GM19240 (cell line): ENCODE results near the gene RASSF3.
"Not testable (repeated sequence)": the region's sequence is repeated elsewhere in the genome, so short reads cannot be mapped to it uniquely, and the experiment has no call there.

Experiments
- DNase-seq: peaks from one replicate; pipeline ENCODE4 v3.0.0; 2011; ENCODE audit warnings: low spot score; ENCODE audit not compliant: insufficient read length

The RASSF3 gene

DNA sequence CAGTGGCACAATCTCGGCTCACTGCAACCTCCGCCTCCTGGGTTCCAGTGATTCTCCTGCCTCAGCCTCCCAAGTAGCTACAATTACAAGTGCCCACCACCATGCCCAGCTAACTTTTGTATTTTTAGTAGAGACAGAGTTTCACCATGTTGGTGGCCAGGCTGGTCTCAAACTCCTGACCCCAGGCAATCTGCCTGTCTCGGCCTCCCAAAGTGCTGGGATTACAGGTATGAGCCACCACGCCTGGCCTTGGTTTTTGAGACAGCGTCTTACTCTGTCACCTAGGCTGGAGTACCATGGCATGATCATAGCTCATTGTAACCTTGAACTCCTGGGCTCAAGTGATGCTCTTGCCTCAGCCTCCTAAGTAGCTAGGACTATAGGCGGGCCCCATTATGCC is 79.9 kb downstream of the RASSF3 start:
- not testable (repeated sequence) for DNase-seq

DNA sequence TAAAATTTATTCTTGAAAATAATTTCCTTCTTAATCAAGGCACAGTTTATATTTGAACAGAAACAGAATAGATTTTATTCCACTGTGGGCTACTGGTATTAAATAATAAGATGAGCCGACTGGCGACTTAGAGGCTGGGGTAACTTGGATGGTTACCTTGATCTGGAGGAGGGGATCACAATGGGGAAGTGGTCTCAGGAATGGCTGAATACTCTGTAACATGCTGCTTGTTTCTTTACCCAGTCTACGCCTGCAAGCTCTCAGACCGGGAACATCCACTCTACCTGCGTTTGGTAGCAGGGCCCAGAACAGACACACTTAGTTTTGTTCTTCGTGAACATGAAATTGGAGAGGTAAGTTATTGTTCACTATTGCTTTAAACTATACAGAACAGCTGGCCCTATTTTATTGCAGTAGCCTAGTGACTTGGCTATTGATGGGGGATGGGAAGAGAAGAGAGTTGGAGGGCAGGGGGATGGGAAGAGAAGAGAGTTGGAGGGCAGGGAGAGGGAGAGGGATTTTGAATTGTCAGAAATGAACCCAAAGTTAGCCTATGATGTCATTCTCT is 81.0 kb downstream of the RASSF3 start:
- no peak for DNase-seq

DNA sequence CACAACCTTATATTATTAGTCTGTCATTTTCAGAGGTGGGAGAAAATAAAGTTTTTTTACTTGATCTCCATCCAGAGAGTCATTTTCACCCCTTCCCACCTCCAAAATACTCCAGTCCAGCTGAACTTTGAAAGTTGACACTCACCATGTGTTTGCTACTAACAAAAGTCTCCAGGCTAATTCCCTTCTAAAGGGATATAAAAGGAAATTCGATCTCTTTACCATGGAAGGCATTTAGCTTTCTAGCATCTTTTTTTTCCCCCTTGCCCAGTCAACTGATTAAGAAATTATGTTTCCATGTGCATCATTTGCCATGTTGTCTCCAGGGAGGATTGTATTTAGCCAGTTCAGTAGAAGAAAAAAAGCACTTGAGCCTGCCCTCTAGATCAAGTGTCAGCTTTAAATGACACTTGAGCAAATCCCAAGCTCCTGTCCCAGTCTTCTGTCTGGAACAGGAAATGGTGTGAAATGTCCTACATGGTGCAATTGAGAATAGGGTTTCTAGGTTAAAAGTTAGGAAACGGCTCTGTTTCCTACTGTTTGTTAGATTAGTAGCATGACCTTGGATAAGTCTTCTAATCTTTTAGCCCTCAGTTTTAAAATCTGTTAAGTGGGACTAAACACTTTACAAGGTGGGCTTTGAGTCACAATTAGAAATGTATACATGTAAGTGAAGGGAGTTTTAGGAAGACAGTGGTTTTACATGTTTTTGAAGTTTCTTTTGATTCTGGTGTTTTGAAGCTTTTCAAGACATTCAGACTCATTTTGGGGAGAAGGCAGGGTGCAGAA is 81.7 kb downstream of the RASSF3 start:
- DNase-seq: no peak

DNA sequence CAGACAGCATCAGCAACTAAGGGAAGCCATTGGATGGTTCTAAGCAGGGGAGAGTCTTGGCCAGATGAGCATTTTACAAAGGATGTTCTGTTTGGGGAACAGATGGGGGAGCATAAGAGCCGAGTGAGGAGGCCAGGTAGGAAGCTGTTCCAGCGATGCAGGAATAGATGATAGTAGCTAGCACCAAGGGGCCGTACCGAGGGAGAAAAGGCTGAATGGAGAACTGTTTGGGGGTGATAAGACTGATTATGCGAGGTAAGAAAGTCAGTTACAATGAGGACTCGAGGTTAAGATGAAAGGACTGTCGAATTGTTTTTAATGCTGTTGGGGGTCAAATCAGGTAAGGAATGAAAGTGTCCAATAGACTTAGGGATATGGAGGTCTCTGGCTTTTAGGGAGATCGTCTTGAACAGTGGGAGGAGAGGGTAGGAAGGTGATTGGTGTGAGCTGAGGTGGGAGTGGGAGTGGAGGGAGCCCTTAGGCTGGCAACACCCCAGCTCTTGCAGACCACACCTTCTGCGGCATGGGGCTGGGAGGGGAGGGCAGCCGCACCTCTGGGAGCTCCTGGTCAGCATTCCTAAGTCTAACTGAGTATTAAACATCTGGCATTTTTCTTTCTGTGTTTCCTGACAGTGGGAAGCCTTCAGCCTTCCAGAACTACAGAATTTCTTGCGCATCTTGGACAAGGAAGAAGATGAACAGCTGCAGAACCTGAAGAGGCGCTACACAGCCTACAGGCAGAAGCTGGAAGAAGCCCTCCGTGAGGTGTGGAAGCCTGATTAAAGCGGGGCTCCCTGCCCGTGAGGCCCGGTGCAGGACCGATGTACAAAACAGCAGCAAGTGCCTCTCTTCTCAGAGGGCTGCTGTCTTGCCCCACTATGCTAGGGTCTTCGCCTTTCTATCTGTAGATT is 84.1 kb downstream of the RASSF3 start:
- DNase-seq: no peak

DNA sequence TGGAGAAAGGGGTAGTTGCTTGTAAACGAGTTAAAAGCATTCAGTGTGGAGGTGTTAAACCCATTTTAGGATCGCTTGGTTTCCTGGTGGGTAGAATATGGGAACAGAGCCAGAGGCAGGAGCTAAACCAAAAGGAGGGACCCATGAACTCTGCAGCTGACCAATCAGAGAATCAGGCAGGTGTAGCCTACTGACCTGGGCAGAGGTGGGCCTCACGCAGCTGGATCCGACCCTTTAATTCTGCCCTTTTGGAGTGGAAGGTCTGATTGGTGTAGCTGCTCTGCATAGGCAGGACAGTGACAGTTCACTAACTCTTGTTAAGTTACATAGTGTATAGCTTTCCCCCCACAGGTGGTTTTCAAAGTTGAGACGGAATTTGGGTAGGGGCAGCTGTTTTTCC is 85.3 kb downstream of the RASSF3 start:
- DNase-seq: no peak

DNA sequence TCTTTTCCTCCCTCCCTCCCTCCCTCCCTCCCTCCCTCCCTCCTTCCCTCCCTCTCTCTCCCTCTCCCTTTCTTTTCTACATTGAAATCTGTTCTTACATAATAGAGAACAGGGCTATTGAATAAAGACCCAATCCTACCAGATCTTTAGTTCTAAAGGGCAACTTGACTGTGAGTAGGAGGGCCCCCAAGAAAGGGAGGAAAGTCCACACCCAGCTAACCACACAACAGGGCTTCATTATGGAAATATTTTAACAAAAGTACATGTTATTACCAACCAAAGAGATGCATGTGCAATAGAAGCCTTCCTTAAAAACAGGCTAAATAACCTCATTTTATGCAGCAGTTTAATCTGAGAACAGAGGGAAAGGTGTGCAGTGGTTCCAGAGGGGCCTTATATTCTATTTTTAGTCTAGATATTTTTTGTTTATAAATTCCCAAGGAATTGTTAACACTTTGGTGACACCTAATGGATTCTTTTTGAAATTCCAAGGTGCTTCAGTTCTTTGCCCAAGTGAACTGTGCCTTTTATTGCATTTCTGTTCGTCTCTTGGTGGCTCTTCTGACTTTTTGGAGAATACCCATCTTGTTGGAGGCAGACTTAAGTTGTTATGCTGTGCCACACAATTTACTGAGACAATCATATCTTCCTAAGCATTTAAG is 85.9 kb downstream of the RASSF3 start:
- no peak for DNase-seq

DNA sequence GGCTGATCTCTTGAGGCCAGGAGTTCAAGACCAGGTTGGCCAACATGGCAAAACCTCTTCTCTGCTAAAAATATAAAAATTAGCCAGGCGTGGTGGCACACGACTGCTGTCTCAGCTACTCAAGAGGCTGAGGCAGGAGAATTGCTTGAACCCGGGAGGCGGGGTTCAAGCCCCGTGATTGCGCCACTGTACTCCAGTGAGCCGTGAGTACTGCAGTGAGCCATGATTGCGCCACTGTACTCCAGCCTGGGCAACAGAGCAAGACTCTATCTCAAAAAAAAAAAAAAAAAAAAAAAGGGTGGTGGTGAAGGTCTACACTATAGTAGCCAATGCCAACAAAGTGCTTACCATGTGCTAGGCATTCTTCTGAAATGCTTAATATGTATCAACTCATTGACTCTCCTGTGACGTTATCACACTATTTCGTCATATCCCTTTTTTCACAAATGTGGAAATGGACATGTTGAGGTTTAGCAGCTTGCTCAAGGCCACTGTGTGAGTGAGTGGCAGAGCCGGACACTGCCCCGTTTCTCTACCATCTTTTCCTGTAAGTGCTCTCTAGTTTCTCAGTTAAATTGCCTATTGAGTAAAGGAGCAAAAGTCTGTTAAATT is 89.3 kb downstream of the RASSF3 start:
- no peak for DNase-seq

DNA sequence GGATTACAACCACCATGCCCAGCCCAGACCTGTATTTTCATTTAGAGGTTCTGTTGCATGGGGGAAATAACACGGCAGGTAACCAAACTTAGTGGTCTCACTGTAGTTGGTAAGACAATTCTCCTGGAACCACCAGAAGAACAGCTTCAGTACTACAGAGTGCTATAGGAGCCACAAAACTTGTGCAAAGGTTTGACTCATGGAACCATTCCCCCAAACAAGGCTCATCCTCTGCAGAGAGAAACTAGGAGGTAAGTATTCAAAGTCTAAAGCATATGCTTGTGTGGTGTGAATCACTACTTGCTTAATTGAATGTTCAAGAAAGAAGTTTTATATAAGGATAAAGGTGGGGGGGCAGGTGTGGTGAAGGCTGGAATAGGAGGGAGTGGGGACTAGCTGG is 90.2 kb downstream of the RASSF3 start:
- DNase-seq: no peak

DNA sequence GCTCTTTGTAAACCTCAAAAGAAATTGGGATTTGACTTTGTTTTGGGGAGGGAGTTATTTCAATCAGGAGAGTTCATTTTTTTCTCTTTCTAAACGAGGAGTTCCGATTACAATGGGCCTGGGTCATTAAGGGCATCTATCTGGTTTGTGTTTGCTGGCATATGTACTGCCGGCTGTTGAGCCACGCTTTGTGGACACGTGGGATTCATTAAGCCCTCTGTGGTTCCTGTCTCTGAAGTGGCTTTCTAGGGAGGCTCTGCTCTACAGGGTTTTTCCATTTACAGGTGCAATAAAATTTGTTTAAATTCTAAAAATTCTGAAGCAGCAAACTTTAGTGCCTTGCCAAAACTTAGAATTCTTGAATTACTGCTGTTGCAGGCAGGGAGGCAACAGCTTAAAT is 91.0 kb downstream of the RASSF3 start:
- no peak for DNase-seq

DNA sequence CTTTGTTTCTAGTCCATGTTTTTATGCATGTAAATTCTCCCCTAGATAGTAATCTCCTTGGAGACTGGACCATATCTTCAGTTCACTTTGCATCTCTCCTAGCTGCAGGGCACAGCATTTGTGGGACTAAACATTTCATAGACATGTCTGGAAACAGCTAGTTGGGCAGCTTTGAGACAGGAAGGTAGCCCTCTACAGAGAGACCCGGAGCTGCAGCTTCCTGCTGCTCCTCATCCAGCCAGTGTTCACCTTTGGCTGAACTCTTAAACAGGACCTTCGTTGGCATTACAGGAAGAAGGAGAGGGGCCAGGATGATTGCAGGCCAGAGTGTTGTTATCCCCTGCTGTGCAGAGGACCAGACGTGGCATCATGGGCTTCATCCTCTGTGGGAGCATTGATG is 96.0 kb downstream of the RASSF3 start:
- no peak for DNase-seq

DNA sequence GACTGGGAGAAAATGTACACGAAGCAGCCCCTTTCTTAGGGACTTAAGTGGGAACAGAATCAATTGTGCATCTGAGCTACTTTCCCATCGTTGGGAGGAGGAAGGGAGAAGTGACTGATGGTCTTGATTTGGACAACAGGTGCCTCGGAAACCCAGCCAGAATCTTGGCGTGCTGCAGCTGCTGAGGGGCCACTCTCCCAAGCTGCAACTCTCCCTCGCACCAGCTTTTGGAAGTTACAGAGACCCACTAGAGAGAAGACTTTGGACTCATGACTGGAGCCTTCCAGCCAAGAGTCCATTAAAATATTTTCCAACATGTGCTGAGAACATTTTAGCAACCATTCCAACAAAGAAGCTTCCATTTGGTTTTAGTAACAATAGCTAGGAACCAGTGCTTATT is 96.6 kb downstream of the RASSF3 start:
- DNase-seq: no peak

DNA sequence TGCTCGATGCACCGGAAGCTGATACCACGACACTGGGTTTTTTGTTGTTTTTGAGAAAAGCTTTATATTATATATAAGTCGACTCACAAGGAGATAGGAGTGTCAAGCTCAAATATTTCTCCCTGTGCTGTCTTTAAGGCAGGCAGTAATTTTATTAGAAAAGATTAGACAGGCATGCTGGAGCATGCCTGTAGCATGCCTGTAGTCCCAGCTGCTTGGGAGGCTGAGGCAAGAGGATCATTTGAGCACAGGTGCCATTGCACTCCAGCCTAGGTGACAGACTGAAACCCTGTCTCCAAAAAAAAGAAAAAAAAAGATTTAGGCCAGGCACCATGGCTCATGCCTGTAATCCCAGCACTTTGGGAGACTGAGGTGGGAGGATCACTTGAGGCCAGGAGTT is 97.1 kb downstream of the RASSF3 start:
- DNase-seq: no peak

DNA sequence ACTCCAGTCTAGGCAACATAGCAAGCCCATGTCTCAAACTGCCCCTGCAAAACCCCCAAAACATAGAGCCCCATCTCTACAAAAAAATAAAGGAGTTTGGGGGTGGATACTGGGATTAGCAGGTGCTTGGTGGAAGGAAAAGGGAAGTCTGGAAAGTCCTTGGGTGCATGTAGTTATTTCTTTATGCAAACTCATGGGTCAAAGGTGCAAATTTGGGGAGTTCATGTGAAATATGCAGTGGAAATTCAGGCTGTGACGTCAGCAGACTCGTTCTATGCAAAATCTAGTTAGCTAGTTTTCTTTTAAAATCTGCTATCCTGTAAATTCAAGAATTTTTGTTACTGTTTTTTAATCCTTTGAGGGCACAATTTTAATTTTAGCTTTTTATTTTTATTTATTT is 97.6 kb downstream of the RASSF3 start:
- no peak for DNase-seq

DNA sequence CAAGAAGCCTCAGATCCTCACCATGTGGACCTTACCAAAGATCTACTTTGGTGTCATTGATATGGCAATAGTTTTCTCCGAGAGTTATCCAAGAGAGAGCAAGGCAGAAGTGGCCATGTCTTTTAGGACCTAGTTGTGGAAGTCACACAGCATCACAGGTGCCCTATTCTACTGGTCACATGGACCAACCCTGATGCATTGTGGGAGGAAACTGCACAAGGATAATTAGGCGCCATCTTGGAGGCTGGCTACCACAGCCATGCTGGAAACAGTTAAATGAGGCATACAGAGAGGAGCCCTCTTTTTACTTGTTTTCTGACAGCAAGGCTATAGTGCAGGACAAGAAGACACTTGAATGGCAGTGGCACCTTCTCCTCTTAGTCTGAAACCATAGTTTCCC is 99.1 kb downstream of the RASSF3 start:
- DNase-seq: no peak

DNA sequence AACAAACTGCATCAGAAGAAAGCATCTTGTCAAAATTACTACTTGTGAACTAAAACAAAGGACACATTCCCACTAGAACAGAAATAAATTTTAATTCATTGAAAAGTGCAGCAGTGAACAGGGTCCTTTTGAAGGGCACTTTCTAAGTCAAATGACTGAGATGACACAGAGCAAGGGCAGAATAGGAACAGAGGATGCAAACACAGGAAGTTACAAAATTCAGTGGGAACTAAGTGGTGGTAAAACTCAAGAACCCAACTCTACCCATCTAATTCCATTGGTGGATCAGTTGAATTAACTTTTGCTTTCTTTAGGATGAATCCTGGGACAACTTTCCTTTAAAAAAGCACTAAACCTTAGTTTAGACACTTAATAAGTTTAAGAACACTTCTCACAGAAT is 103.1 kb downstream of the RASSF3 start:
- DNase-seq: no peak

DNA sequence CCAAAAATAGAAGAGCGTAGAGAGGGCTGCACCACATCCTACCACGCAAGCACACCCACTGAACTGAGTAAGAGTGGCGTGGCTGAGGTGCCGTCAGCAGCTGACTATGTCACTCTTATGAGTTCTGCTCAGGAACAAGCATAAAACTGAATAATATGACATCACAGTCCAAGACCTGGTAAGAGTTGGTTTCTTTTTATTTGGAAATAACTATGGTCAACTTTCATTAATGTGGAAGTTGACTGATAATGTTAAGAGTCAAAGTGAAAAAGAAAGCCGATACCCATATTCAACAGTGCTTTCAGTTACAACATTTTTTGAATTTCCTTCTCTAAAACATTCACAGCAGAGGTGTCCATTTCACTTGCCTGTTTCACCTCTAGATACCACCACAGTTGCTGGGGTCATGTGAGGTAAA is 104.3 kb downstream of the RASSF3 start:
- DNase-seq: no peak

DNA sequence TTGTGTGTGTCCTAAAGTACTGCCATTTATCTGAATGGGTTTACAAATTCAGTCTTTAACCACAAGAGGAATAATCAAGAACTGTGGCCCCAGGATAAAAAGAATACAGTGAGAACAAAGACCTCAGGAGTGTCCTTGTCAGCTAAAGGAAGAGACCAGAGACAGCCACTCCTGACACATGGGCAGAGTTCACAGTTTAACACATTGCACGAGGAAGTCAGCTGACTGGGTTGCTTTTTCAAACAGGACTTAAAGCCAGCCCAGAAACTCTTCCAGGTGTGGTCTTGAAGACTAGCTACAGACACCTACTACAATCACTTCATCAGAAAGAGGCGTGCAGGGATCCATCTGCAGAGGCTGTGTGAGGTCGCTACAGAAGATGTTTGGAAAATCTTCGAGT is 106.1 kb downstream of the RASSF3 start:
- no peak for DNase-seq

DNA sequence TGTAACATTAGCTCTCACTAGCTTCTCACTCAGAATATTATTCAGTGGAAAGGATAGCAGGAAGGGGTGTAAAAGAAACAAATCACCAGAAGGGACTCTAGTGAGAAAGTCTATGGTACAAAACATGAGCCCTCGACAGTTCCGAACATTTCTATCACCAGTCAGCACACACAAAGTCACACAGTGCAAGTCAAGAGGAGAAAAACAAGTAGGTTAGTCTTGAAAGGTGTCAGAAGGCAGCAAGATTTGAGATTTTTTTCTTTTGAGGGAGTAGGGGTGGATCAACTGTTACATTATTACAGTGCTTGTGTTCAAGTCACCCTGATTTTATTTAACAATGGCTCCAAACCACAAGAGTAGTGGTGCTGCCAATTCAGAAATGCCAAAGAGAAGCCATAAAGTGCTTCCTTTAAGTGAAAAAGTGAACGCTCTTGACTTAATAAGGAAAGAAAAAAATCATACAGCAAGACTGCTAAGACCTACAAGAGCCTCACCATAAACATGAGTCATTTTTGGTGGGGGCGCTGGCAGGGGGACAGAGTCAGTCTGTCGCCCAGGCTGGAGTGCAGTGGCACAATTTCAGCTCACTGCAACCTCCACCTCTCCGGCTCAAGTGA is 106.7 kb downstream of the RASSF3 start:
- DNase-seq: no peak

DNA sequence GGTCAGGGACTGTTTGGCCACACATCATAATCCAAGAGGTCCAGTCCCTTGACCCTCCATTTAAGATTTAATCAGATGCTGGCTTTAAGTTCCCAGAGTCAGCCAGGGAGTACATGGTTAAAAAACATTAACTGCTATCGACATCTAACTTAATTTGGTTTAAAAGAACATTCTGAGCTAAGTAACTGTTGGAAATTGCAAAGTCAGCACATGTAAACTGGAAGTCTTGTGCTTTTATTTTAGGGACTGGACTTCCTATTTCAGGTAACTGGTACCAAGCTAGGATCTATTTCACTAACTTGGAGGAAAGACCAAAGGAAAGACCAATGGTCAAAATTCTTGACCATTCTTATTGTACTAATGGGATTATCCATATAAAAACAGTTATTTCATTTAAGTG is 108.4 kb downstream of the RASSF3 start:
- no peak for DNase-seq

DNA sequence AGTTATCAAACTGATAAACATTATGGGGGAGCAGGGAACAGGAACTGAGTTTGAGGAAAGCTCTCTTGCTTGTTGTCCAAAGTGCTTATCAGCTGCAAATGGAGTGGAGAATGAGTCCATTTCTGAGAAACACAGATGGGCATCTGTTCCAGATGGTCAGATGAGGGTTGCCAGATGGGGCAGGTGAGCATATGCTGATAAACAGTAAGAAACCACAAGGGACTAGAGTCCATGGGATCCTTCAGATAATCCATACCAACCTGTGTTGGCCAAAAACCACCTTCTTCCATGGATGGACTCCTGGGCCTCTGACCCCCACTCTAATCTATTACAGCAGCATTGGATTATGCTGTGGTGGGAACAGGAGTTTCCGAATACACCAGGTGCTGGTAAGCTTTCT is 110.6 kb downstream of the RASSF3 start:
- DNase-seq: no peak

DNA sequence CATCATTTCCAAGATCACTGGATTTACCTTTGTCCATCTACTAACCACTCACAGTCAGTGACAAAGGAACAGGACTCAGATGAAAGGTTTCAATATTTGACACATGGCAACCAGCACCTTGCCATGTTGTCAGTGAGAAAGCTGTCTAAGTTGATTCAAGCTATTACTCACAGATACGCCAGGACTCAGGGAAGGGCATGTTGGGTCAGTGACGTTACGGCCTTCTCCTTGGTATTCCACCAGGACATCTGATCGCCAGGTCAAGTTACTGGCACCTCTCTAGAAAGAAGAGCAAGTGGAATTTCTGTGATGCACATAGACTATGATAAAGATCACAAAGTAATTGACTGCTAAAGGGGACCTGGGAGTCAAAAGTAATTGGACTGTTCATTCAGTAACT is 112.5 kb downstream of the RASSF3 start:
- DNase-seq: no peak
